ENCODE results near the gene MED13L. TPM values are rescaled to one million over a fixed set of nuclear protein-coding genes. Genes with fewer than 3 reads are reported as not detected.

MED13L gene
- total RNA-seq, 4 donors from 2014 or later = 173 to 222 (median 192) TPM

- Histone ChIP-seq H3K9me3 (peaks cover 0 to 2% (median 0%) of the 10 kb centered on the region in 3 donors), H3K27me3 (peaks cover 5% of the 10 kb centered on the region), H3K36me3 (peaks cover 0 to 7% of the 10 kb centered on the region in 2 donors), H3K27ac (no peak overlapping the region), H3K4me3 (no peak overlapping the region), H3K4me1 (peaks cover 0 to 5% (median 0%) of the 10 kb centered on the region in 3 donors)
- peak; percentile 45 for ATAC-seq
- no peak for TF ChIP-seq CTCF (IDR thresholded peaks at IDR 0.05)
- TF ChIP-seq POLR2A (IDR thresholded peaks at IDR 0.05) = no peak
- TF ChIP-seq EP300 (IDR thresholded peaks at IDR 0.05) = no peak
- peak; percentile 39 for TF ChIP-seq POLR2AphosphoS5 (IDR thresholded peaks at IDR 0.05)
- WGBS, 2 donors (ENCODE audit: low coverage in 1 of 2) = 81 to 83% methylated on average over 4 to 13 of the region's 24 CpGs
Observed at GRCh38 chr12:115944837-115945490, 332.5 kb downstream of the MED13L start.

GRCh38 chr12:115944392-115944742 is 333.1 kb downstream of the MED13L start:
- Histone ChIP-seq H3K4me1 (peaks cover 0 to 5% (median 0%) of the 10 kb centered on the region in 3 donors), H3K4me3 (no peak overlapping the region), H3K27ac (no peak overlapping the region), H3K9me3 (peaks cover 0 to 5% (median 0%) of the 10 kb centered on the region in 3 donors), H3K27me3 (peaks cover 5% of the 10 kb centered on the region), H3K36me3 (peaks cover 0 to under 1% of the 10 kb centered on the region in 2 donors)
- ATAC-seq = no peak
- no peak for TF ChIP-seq EP300 (IDR thresholded peaks at IDR 0.05)
- 90 to 91% methylated on average over 5 to 8 of the region's 8 CpGs for WGBS, 2 donors (ENCODE audit: low coverage in 1 of 2)

GRCh38 chr12:115943630-115944391 is 333.7 kb downstream of the MED13L start:
- H3K4me1 ChIP-seq = peaks cover 0 to 5% (median 0%) of the 10 kb centered on the region in 3 donors
- peaks cover 5% of the 10 kb centered on the region for H3K27me3 ChIP-seq
- 45 to 62% methylated on average over 3 to 7 of the region's 13 CpGs for WGBS, 2 donors (ENCODE audit: low coverage in 1 of 2)
- TF ChIP-seq POLR2AphosphoS5 (IDR thresholded peaks at IDR 0.05) (peak; percentile 30), EP300 (IDR thresholded peaks at IDR 0.05) (no peak)
- peaks cover 0 to 10% (median 0%) of the 10 kb centered on the region in 3 donors for H3K9me3 ChIP-seq
- no peaks in the 10 kb centered on the region for H3K36me3 ChIP-seq
- peak; percentile 42 for ATAC-seq
- no peak overlapping the region for H3K27ac ChIP-seq
- H3K4me3 ChIP-seq = no peak overlapping the region

- Histone ChIP-seq H3K27ac (no peak overlapping the region), H3K9me3 (peaks cover 0 to 15% (median 0%) of the 10 kb centered on the region in 3 donors), H3K4me1 (peaks cover 0 to 5% (median 0%) of the 10 kb centered on the region in 3 donors), H3K27me3 (peaks cover 5% of the 10 kb centered on the region), H3K36me3 (no peaks in the 10 kb centered on the region), H3K4me3 (no peak overlapping the region)
- WGBS, 2 donors (ENCODE audit: low coverage in 1 of 2) = 96 to 100% methylated on average over 3 of the region's 7 CpGs
- ATAC-seq = no peak
- TF ChIP-seq POLR2AphosphoS5 (IDR thresholded peaks at IDR 0.05) (no peak), EP300 (IDR thresholded peaks at IDR 0.05) (no peak), CTCF (IDR thresholded peaks at IDR 0.05) (no peak), POLR2A (IDR thresholded peaks at IDR 0.05) (no peak)
Observed at GRCh38 chr12:115943310-115943629, 334.2 kb downstream of the MED13L start.

GRCh38 chr12:115942346-115942745 is 335.1 kb downstream of the MED13L start:
- peaks cover 0 to 15% (median 0%) of the 10 kb centered on the region in 3 donors for H3K9me3 ChIP-seq
- 100% methylated on average over 1 of the region's 1 CpG; no CpG with 5 or more reads in 1 of the 2 donors for WGBS, 2 donors (ENCODE audit: low coverage in 1 of 2)
- no peaks in the 10 kb centered on the region for H3K36me3 ChIP-seq
- peaks cover 0 to 5% (median 0%) of the 10 kb centered on the region in 3 donors for H3K4me1 ChIP-seq
- H3K4me3 ChIP-seq = no peak overlapping the region
- no peak for ATAC-seq
- TF ChIP-seq CTCF (IDR thresholded peaks at IDR 0.05) (no peak), EP300 (IDR thresholded peaks at IDR 0.05) (no peak), POLR2AphosphoS5 (IDR thresholded peaks at IDR 0.05) (no peak), POLR2A (IDR thresholded peaks at IDR 0.05) (no peak)
- H3K27me3 ChIP-seq = peaks cover 5% of the 10 kb centered on the region
- H3K27ac ChIP-seq = no peak overlapping the region
